Inflammatory macrophage (primary cell): Measurements from ENCODE around the gene PRKN.

ENCODE experiments used
- DNase-seq, 2 donors: peaks; one replicate each; pipeline ENCODE4 v3.0.0-alpha.2; 2020 to 2022

Gene PRKN

GRCh38 chr6:161686655-161687054, 1040.9 kb downstream of the PRKN start:
- no peak for DNase-seq

DNA sequence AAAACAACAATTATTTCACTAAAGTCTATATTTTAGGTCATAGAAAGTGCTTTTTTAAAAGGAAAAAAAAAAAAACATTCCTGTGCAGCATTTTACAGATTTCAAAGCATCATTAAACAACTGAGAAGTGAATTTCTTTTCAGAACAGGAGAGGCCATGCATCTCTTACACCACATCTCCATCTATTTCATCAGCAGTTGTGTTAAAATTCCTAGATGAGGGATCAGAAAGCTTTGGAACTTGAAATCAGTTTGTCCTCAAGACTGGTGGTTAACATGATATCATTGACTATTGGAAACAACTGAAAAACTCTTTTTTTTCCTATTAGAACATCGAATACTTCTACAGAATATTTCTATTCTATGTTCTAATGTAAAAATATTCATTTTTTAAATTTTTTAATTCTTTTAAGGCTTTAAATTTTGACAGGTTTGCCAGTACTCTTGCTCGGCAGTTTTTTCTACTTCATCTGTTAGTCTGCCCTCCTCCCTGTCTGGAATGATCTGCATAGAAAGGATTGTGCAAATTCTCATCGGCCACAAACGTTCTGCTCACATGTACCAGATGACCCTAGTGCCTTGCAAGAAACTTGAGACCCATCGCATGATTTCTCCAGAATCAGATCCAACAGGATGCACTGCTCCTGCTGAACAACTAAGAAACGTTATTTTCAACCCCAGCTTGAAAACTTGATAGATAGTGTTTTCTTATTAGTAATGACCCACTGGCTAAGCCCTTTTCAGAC, 1042.7 kb downstream of the PRKN start:
- no peak for DNase-seq

- DNase-seq, result no peak
Observed at GRCh38 chr6:161683400-161683799, 1044.2 kb downstream of the PRKN start.

- DNase-seq, result no peak
Observed at GRCh38 chr6:161682982-161683381, 1044.6 kb downstream of the PRKN start.

GRCh38 chr6:161679980-161680538, 1047.5 kb downstream of the PRKN start:
- no peak for DNase-seq

DNA sequence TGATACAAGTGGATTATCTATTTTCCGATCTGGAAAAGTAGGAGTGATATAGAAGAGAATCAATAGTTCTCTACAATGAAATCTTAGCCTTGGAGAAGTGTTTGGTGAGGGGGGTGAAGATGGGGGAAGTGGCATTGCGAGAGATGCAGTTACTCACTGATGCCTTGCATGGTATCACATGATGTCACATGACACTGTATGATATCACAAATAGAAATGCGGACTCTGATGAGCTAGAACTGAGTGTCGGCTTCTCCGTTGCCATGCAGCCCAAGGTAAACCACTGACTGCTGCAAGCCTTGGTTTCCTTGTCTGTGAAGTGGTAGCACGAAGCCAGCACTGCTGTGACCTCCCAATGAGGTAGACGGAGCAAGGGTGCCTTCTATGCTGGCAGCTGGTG, 1050.4 kb downstream of the PRKN start:
- DNase-seq, result no peak

- no peak for DNase-seq
Observed at GRCh38 chr6:161676586-161676985, 1051.0 kb downstream of the PRKN start.

DNA sequence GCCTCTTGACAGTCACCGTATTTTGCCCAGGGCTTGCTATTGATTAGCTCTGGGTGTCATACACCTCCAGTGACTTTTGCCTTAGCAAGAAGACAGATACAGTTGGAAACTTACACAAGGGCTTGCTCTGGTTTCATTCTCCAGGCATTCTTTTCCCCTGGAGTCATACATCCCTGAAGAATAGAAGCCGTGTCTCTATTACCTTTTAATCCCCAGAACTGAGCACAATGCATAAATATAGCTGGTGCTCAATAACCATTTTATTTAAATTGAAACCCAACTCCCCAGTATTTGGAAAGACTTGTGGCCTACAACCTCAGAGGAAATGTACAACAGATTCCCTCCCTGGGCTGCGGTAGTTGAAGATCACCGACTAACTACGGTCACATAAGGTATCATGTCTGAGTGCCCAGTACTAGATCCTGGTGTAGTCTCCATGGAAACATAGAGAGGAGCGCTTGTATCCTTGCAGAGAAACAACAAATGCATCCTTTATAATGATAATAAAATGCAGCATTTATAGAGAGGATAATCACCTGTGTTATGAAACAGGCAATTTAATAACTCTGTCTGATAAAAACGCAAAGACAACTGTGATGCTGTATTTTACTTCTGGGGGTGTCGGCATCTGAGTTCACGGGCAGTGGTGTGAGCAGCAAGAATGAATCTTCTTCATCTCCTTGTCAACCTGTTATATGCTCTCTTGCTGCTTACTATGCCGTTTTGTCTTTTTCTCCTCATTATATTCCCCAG, 1052.5 kb downstream of the PRKN start:
- no peak for DNase-seq

DNA sequence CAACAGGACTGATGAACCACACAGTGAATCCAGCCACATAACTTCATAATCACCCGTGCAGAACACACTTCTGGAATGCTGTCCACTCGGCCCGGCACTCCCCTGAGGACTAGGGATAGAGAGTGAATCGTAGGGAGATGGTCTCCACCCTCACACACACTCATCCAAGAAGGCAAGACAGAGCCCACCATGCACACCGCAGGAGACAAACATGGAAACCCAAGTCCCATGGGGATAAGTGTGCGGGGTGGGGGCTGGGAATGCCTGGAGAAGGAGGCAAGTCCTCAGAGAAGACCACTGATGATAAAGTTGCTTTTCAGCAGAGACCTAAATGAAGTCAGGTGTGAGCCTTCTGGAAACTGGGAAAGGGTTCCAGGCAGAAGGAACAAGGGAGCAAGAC, 1054.5 kb downstream of the PRKN start:
- no peak for DNase-seq

DNA sequence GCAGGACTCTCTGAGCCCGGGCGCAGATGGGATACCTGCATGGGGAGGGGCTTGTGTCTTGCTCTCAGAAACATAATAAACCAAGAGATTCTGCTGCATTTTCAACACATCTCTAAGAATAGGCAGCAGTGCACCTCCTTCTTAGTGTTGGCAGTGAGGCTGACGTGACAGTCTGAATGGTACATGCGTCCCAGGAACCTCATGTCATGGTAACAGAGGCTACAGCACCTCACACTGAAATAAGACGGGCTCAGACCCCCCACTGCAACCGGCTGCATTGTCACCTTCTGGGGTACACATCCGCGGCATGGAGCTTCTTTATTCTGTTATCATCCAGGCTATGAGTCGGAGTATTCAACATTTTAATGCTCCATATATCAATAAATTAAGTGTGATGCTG, 1056.4 kb downstream of the PRKN start:
- no peak for DNase-seq

DNA sequence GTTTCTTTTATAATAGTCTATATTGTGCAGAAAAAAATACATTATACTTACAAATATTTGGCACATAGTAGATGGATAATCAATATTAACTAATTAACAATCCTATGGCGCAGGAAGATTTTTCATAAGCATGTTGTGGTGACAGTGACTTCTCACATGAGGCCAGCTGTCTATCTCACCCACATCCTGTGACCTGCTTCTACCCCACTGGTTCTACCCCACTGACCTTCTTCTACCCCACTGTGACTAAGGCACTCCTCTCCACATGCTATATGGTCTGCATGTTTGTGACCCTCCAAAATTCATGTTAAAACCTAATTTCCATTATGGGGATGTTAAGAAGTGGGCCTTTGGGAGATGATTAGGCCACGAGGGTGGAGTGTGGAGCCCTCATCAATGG, 1058.9 kb downstream of the PRKN start:
- no peak for DNase-seq

DNA sequence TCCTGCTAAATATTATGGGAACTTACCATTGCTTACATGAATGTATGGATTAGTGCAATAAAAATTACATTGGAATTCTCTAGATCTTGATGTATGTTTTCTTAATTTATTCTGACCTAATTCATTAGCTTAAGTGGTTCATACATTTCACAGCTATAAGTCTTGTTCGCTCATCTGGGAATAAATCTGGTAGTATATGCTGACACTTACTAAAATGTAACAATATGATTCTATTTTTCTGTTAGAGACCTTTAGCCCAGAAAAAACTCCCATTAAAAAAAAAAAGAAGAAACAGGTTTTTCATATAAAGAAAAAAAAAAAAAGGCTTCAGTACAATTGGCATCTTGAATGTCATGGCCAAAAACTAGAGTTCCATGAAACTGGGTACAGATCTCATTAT, 1059.6 kb downstream of the PRKN start:
- no peak for DNase-seq

DNA sequence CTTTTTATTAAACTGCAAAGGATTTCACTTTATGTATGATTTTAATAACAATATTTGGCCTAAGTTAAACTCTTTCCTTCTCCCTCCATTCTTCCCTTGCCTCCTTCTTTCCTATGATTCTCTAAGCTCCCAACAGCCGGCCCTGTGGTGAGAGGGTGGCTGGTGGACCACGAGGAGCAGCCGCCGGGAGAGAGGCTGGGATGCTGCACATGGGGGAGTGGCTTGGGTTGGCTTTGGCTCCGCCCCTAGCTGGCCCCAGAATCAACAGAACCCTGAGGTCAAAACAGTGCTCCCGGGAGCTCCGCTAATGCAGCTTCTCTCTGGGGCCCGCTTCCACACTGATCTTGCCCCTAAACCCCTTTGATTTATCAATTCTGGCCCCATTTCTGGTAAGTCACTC, 1063.9 kb downstream of the PRKN start:
- DNase-seq, result no peak

DNA sequence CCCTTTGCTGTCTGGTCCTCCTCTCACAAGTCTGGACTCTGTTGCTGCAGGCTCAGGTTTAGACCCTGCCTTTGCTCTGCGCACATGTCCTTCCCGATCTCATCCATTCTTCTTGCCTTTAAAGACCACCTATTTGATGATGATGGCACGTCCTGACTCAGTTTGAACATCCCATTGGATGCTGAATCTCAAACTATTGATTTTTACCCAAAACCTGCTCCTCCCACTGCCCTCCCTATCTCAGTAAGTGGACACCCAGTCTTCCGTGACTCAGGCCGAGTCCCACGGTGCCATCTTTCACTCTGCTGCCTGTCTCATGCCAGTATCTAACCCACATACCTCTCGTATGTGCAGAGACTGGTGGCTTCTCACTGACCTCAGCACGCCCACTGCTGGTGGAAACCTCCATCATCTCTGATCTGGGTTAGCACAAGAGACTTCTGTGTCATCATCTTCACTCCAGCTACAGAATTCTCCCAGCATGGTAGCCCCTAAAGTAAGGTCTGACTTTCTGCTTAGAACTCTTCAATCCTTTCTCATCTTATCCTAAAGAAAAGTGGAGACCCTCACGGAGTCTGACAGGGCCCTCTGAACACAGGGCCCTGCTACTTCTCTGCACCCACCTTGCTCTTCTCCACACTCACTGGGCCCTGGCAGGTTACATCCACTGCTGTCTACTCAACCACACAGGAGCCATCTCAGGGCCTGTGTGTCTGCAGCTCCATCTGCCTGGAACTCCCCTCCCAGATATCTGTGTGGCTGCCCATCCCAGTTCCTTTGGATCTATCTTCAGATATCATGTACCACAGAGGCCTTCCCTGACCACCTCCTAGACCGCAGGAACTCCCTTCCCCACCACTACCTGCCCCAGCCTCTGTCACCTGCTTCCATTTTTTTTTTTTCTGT, 1066.6 kb downstream of the PRKN start:
- DNase-seq, result no peak

DNA sequence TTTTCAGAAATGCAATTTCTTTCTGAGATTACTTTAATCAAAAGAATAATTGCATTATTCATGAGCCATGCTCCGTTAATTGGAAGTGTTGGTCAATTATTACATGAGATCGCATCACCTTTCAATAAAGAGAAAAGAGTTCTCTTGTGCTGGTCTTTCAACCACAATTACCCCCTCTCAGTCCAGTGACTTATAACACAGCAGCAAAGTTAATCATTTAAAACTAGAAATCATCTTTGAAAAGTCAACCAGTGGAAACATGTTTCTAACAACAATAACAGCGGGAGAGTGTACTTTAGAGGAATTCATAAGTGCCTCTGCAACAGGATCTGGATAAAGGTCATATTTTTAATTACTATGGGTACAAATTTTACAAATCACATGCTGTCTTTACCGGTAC, 1069.4 kb downstream of the PRKN start:
- no peak for DNase-seq

DNA sequence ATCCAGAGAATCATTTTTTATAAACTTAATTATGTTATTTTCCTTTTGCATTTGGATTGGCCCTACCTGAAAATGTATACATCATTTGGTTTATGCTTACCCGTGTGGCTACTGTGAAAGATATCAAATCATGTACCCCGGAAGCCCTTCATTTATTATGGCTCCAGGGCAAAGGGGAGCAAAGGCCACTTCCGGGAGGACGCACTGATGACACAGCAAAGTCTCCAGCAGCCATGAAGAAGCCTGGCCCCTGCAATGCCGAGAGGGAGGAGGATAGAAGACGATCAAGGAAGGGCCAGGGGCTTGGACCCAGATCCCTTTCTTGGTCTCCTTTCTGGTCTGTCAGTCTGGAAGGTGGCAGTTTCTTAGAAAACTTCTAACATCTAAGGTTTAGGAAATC, 1073.4 kb downstream of the PRKN start:
- no peak for DNase-seq

GRCh38 chr6:161651949-161652348, 1075.6 kb downstream of the PRKN start:
- no peak for DNase-seq

- DNase-seq, result no peak
Observed at GRCh38 chr6:161649841-161650240, 1077.7 kb downstream of the PRKN start.

- DNase-seq, result no peak
Observed at GRCh38 chr6:161649068-161649467, 1078.5 kb downstream of the PRKN start.

GRCh38 chr6:161647234-161647633, 1080.3 kb downstream of the PRKN start:
- no peak for DNase-seq

DNA sequence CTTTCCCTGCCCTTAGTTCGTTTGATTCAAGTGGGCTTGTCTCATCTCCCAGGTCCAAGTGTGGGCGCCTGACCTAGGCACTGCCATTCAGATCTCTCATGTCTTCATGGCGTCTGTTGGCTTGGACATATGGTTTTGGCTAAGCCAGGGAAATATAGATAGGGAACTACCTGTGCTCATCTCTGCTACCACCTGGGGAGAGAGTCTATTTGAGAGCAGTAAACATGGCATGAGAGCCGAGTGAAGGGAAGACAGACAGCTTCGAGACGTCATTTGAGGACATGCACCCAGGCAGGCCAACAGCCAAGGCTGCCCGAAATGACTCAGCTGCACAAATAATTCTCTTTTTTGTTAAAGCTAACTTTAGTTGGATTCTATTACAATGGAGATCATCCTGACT, 1083.0 kb downstream of the PRKN start:
- no peak for DNase-seq

GRCh38 chr6:161641175-161641574, 1086.4 kb downstream of the PRKN start:
- no peak for DNase-seq

DNA sequence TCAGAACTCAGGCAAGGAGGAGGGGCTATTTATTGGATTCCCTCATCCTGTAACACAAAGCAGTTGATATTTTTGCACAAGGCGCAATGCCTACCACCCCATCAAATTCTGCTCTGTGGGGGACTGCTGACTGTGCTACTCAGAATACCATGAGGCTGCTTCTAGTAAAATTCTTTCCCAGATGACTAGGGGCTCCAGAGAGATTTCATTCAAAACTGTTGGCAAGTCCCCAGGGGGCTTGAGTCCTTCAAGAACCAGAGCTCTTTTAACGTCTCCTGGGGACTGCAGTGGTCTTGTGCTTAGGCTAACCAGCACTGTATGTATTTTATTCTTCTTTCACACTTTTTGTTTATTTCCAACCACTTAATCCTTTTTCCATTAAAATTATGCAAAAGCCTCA, 1087.8 kb downstream of the PRKN start:
- DNase-seq, result no peak
